Stimulated activated CD8-positive, alpha-beta memory T cell treated with anti-CD3 and anti-CD28 coated beads, Interleukin-4, amount 100 ng/mL, for 4 hours (primary cell): ENCODE data around the gene PJA1.
A peak's percentile ranks its signal among the peaks of the same experiment; 100 is the strongest.

Experiments
- DNase-seq, 2 donors: peaks; one replicate each; pipeline ENCODE4 v3.0.0-alpha.2; 2020; ENCODE audit warnings: low read depth in 2 of 2, low spot score in 1 of 2

The PJA1 gene

DNA sequence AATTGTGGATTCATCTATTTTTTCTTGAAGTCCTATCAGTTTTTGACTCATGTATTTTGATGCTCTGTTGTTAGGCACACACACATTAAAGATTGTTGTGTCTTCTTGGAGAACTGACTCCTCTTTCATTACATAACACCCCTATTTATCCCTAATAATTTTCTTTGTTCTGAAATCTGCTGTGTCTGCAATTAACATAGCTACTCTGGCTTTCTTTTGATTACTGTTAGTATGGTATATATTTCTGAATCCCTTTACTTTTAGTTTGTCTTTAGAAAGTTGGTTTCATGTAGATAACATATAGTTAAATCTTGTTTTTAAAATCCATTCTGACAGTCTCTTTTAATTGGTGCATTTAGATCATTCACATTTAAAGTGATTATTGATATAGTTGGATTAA is 5.1 kb upstream of the PJA1 start:
- no peak for DNase-seq

GRCh38 chrX:69163936-69164741 is 1.1 kb downstream of the PJA1 start:
- peak; percentile 1 to 35 for DNase-seq

DNA sequence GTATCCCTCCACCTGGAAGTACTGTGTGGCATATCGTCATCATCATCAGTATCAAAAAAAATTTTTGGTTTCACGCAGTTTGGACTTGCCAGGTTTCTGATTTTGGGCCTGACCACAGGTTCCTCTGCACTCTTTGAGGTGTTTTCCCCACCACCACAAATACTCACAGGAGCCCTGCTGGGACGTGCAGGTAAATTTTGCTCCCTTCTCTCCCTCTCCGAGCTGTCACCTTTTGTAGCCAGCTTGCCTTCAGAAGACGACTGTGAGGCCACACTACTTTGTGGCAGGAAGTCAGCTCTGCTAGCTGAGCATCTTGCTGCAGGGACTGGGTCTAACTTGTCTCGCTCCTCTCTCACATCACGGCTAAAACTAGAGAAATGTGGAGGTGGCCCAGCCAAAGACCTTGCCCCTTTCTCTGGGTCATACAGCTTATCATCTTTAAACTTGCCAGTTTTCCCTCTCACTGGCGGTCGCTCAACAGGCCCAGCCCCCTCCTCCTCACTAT is 2.8 kb downstream of the PJA1 start:
- no peak for DNase-seq

DNA sequence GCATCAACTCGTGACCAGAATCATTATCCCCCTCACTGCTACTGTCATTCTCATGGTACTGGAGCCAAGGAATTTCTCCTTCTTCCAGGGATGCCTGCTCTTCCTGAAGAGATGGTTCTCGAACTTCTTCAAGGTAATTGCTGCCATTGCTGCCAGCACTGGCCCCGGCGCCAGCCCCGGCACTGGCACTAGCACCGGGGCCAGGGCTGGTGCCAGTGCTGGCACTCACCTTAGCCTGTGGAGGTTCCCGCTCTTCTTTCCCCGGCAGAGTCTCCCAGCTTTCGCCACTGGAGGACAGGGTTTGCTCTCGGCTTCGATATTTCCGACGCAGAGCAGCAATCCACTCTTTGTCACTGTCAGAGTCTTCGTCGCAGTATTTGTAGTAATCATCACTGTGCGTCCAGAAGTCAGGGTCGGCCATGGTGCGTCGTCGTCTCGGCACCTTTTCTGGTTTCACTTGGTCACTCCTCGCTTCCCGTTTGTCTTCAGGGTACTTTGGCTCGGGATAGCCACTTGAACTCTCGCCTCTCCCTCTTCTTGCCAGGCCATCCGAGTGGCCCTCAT is 3.4 kb downstream of the PJA1 start:
- DNase-seq, result no peak

GRCh38 chrX:69161371-69161770 is 3.9 kb downstream of the PJA1 start:
- no peak for DNase-seq

DNA sequence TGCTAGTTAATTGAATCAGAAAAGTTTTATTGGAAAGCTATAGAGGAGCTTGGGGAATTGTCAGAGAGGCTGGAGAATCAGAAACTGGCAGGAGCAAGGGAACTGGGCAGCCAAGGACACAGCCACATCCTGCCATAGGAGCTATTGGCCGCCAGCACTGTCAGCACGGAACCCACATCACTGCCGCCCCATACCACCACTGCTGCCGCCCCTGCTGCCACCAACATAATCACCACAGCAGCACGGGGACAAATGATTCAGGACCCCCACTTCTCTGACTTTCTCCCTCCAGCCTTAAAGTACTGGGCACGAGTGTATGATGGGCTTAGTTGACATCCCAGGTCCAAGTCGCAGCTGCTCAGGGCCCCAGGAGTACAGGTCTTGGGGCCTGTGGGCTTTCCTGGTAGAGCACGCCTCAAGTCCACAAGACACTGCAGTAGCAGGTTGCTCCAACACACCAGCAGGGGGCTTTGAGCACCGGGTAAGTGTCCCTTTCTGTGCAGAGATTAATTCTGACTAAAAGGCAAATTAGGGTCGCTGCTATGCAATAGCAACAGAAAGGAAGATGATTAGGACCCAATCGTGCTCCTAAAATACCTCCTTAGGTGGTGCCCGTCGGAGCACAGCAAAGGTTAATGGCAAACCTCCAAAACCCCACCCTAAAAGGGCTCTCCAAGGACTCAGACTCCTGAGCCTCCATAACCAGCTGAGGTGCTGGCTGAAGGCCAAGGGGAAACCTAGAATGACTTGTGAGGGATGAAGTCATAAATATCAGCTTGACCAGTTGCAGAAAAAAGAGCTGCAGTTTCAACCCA is 6.9 kb downstream of the PJA1 start:
- no peak for DNase-seq

DNA sequence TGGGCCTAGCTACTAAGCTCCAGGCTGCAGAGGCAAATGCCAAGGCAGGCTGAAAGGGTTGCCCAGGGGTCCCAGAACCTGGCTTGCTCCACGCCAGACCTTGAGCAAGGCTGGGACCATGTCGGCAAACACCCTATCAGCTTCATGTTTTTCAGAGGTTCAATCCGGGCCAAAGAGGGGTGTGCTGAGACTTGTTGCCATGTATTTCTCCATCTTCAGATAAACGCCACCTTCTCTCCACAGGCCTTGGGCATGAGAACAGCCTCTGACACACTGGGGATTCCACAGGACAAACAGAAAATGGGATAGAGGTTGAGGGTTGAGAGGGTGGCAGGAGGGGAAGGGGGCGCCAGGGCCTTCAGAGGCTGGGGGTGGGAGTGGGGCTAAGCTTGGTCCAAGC is 8.6 kb downstream of the PJA1 start:
- no peak for DNase-seq

GRCh38 chrX:69155786-69156520 is 9.3 kb downstream of the PJA1 start:
- DNase-seq, result no peak

GRCh38 chrX:69154051-69154450 is 11.2 kb downstream of the PJA1 start:
- no peak for DNase-seq

- no peak for DNase-seq
Measured at GRCh38 chrX:69153060-69153730, 12.1 kb downstream of the PJA1 start.

DNA sequence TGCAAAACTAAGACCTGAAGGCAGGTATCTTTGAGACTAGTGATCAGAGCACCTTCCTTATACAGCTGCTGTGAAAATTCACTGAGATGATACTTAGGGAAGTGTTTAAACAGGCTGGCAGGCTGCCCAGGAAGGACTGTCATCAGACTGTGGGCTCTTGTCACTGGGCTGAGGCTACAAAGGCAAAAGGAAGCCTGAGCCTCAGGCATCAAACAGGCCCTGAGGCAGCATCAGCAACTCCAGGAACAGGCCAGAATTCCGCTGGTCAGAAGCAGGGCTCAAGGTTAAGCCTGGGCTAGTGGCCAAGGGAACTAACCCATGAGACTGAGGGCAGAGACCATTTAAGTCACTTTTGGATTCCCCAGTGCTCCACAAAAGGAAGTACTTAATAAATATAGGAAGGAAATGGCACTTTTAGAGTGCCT is 12.8 kb downstream of the PJA1 start:
- no peak for DNase-seq

DNA sequence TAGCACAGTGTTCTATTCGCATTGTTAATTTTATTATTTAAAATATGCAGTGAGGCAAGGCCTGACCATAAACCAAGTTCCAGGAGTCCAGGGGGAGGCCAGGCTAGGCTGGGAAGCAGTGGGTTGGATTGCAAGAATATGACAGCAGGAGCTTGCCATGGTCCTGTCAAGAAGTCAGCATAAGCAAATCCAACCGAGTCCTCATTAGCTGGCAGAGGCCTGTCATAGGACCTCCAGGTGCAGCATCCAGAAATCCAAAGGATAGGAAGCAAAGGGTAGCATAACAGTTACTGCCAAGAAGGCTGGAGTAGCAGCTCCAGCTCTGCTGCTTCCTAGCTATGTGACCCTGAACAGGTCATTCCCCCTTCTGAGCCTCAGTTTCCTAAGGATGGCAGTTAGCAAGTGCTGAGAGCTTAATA is 13.4 kb downstream of the PJA1 start:
- no peak for DNase-seq

DNA sequence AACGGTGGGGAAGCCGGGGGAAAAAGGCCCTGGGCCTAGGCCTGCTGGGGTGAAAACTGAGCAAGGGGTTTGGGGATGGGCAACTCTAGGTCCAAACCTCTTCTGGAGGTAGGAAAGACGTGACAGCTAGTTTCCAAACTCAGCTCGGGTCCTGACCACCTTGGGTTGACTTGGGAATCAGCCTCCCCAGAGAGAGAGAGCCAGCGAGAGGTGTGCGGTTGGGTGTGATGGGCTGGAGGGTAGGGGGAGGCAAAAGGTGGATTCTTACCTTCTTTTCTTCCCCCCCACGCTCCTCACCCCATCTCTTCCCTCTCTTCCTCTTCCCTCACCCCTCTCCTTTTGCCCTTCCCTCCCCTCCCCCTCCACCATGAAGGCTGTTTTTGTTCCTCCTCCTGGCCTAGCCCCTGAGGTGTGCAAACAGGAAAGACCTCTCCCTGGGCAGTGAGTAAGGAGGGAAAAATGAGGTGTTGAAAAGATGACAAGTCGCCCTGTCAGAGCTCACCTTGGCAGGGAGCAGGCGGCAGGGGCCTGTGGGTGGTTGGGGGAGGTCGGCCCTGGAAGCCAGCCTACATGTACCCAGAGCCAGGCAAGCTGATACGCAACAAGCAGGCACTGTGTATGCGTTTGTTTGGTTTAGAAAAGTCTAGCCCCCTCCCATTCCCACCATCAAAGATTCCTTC is 14.8 kb downstream of the PJA1 start:
- no peak for DNase-seq

GRCh38 chrX:69149466-69150280 is 15.6 kb downstream of the PJA1 start:
- DNase-seq, result no peak

DNA sequence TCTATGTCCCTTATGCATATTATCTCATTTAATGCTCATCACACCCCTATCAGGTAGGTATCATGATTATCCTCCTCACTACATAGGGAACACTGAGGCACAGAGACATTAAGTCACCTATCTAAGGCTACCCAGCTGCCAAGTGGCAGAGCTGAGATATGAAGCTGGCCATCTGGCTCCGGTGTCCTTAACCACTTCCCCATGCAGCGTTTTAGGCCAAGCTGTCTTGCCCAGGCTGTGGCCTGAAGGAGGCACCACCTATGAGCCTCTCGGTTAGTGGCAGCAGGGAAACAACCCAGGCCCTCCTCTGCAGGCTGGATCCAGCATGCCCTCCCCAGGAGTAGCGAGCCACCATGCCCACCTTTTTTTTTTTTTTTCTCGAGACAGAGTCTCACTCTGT is 16.3 kb downstream of the PJA1 start:
- no peak for DNase-seq

- DNase-seq, result no peak
Measured at GRCh38 chrX:69146739-69147138, 18.5 kb downstream of the PJA1 start.

- DNase-seq, result no peak
Measured at GRCh38 chrX:69145714-69146113, 19.5 kb downstream of the PJA1 start.

GRCh38 chrX:69144838-69145680 is 20.2 kb downstream of the PJA1 start:
- no peak for DNase-seq
